Ecto neural progenitor cell (in vitro differentiated cells): Measurements from ENCODE around the gene MYL12B.
"Not testable (repeated sequence)": the region's sequence is repeated elsewhere in the genome, so short reads cannot be mapped to it uniquely, and the experiment has no call there.

Source experiments
- DNase-seq: peaks from one replicate; pipeline ENCODE4 v3.0.0-alpha.2; 2018; ENCODE audit warnings: low spot score

Gene MYL12B

GRCh38 chr18:3262234-3263131 is 550 bp downstream of the MYL12B start:
- DNase-seq = no peak

GRCh38 chr18:3263132-3263700 is 1.3 kb downstream of the MYL12B start:
- no peak for DNase-seq

GRCh38 chr18:3264362-3264761 is 2.4 kb downstream of the MYL12B start:
- DNase-seq = no peak

GRCh38 chr18:3265564-3266033 is 3.7 kb downstream of the MYL12B start:
- DNase-seq = no peak

GRCh38 chr18:3266062-3266608 is 4.2 kb downstream of the MYL12B start:
- no peak for DNase-seq

GRCh38 chr18:3268306-3268705 is 6.4 kb downstream of the MYL12B start:
- DNase-seq = no peak

GRCh38 chr18:3269241-3269913 is 7.4 kb downstream of the MYL12B start:
- no peak for DNase-seq

- no peak for DNase-seq
Observed at GRCh38 chr18:3269914-3270299, 8.0 kb downstream of the MYL12B start.

GRCh38 chr18:3273042-3273441 is 11.1 kb downstream of the MYL12B start:
- no peak for DNase-seq

- not testable (repeated sequence) for DNase-seq
Observed at GRCh38 chr18:3277643-3278213, 15.8 kb downstream of the MYL12B start.

GRCh38 chr18:3279201-3280185 is 17.6 kb downstream of the MYL12B start:
- DNase-seq = no peak

GRCh38 chr18:3281456-3282400 is 19.8 kb downstream of the MYL12B start:
- DNase-seq = no peak

- DNase-seq = no peak
Observed at GRCh38 chr18:3283253-3283863, 21.4 kb downstream of the MYL12B start.

GRCh38 chr18:3283908-3284307 is 22.0 kb downstream of the MYL12B start:
- no peak for DNase-seq

- no peak for DNase-seq
Observed at GRCh38 chr18:3284501-3284900, 22.6 kb downstream of the MYL12B start.

GRCh38 chr18:3286159-3286558 is 24.2 kb downstream of the MYL12B start:
- DNase-seq = no peak

- no peak for DNase-seq
Observed at GRCh38 chr18:3293196-3293951, 31.4 kb downstream of the MYL12B start.

GRCh38 chr18:3294435-3295080 is 32.6 kb downstream of the MYL12B start:
- DNase-seq = no peak
